H1 (cell line): ENCODE measurements around the gene TTLL9.

Experiments
- ASH2L ChIP-seq: fragments of 200-600, 300-600 bp; sonication (generic); IDR thresholded peaks from one replicate; pipeline ENCODE4 v1.7.1; 2017; ENCODE audit warnings: low read length
- CBX8 ChIP-seq: fragments of 300-800, 300-1000 bp; sonication (generic); IDR thresholded peaks from 2 replicates; pipeline ENCODE4 v1.7.1; 2016; ENCODE audit warnings: low read depth, low read length, borderline replicate concordance
- CREB1 ChIP-seq: IDR thresholded peaks from 2 replicates; pipeline ENCODE4 v1.6.1; 2012; ENCODE audit warnings: inconsistent platforms
- EZH2 ChIP-seq: fragments of 200-600 bp; sonication (generic); IDR thresholded peaks from 2 replicates; pipeline ENCODE4 v1.7.1; 2012; ENCODE audit warnings: low read depth, mild to moderate bottlenecking, moderate library complexity, low read length, inconsistent platforms; ENCODE audit not compliant: severe bottlenecking
- POLR2A ChIP-seq, 2 experiments: IDR thresholded peaks; 1 replicate in 1 of 2; 2 replicates in 1 of 2; pipeline ENCODE4 v1.6.1; 2011; ENCODE audit warnings: low read depth in 2 of 2, low read length in 2 of 2, mild to moderate bottlenecking in 2 of 2; ENCODE audit errors: control extremely low read depth in 1 of 2
- POLR2AphosphoS5 ChIP-seq: IDR thresholded peaks from 2 replicates; pipeline ENCODE4 v1.6.1; 2011; ENCODE audit warnings: low read depth, low read length
- SIN3A ChIP-seq, 2 experiments: IDR thresholded peaks in 1 of 2; conservative IDR thresholded peaks in 1 of 2; 2 replicates each; pipeline ENCODE4 v1.6.1; 2011 to 2012; ENCODE audit warnings: low read length in 2 of 2, improper control_type of control experiment in 1 of 2, low read depth in 1 of 2, mild to moderate bottlenecking in 1 of 2
- SIRT6 ChIP-seq: IDR thresholded peaks from one replicate; pipeline ENCODE4 v1.7.1; 2012; ENCODE audit warnings: low read length, inconsistent platforms
- SIX5 ChIP-seq: IDR thresholded peaks from 2 replicates; pipeline ENCODE4 v1.6.1; 2011; ENCODE audit warnings: mild to moderate bottlenecking, low read depth, low read length
- SRF ChIP-seq: IDR thresholded peaks from 2 replicates; pipeline ENCODE4 v1.6.1; 2011; ENCODE audit warnings: mild to moderate bottlenecking, low read depth, low read length, moderate library complexity
- TF ChIP-seq, protein P1 (sequence below), 3 experiments: IDR thresholded peaks; 1 replicate in 2 of 3; 2 replicates in 1 of 3; pipeline versions ENCODE4 v1.5.1 to v1.6.1; 2011; ENCODE audit warnings: low read length in 3 of 3, mild to moderate bottlenecking in 3 of 3, inconsistent platforms in 2 of 3, low read depth in 1 of 3, moderate library complexity in 1 of 3; ENCODE audit not compliant: insufficient read depth in 1 of 3; ENCODE audit errors: control extremely low read depth in 1 of 3
- TF ChIP-seq, protein P2 (sequence below): IDR thresholded peaks from 2 replicates; pipeline ENCODE4 v1.6.1; 2012; ENCODE audit warnings: inconsistent platforms

DNA sequence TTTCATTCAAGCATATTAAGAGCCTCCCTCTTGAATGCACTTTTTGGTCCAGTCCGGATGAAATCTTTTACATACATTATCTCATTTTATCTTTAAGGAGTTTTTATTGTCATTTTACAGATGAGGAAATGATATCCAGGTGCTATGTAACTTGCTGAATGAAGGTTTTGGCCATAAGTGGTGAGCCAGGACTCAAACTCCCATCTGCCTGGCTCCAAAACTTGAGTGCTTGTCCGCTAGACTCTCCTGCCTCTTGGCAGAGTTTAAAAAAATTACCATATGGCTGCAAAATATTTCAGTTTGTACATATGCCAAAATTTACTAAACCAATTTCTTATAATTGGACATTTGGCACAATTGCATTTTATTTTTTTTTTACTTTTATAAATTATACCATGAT lies 69.2 kb downstream of the TTLL9 start:
- TF ChIP-seq CREB1 (no peak), POLR2A (IDR thresholded peaks at IDR 0.05; ENCODE audit: control extremely low read depth in 1 of 2, low read depth in 2 of 2, low read length in 2 of 2) (no peak), EZH2 (no peak), ASH2L (no peak), POLR2AphosphoS5 (no peak), CBX8 (no peak), SIN3A (conservative IDR thresholded peaks at IDR 0.05 in 1 of 2, IDR thresholded peaks at IDR 0.05 in 1 of 2; ENCODE audit: low read depth in 1 of 2, low read length in 2 of 2) (no peak), SIRT6 (no peak), SIX5 (no peak), SRF (no peak)
- TF ChIP-seq, protein P1, sequence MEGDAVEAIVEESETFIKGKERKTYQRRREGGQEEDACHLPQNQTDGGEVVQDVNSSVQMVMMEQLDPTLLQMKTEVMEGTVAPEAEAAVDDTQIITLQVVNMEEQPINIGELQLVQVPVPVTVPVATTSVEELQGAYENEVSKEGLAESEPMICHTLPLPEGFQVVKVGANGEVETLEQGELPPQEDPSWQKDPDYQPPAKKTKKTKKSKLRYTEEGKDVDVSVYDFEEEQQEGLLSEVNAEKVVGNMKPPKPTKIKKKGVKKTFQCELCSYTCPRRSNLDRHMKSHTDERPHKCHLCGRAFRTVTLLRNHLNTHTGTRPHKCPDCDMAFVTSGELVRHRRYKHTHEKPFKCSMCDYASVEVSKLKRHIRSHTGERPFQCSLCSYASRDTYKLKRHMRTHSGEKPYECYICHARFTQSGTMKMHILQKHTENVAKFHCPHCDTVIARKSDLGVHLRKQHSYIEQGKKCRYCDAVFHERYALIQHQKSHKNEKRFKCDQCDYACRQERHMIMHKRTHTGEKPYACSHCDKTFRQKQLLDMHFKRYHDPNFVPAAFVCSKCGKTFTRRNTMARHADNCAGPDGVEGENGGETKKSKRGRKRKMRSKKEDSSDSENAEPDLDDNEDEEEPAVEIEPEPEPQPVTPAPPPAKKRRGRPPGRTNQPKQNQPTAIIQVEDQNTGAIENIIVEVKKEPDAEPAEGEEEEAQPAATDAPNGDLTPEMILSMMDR (IDR thresholded peaks at IDR 0.05; ENCODE audit: control extremely low read depth in 1 of 3, insufficient read depth in 1 of 3, low read depth in 1 of 3, low read length in 3 of 3): no peak
- TF ChIP-seq, protein P2, sequence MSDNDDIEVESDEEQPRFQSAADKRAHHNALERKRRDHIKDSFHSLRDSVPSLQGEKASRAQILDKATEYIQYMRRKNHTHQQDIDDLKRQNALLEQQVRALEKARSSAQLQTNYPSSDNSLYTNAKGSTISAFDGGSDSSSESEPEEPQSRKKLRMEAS: no peak
